Thyroid gland (tissue), 4 donors: ENCODE data around the gene KLHL12. TPM values are rescaled to one million over a fixed set of nuclear protein-coding genes. Genes with fewer than 3 reads are reported as not detected.

Source experiments
- DNase-seq, 2 donors: peaks; one replicate each; pipeline ENCODE4 v3.0.0-alpha.2; 2019
- H3K27ac ChIP-seq, 3 donors: fragments of 200-600 bp; sonication (generic); 1 replicate in 2 of 3; 2 replicates in 1 of 3; pipeline ENCODE4 v1.5.1; 2016 to 2019; ENCODE audit warnings: mild to moderate bottlenecking in 1 of 3, moderate library complexity in 1 of 3
- H3K27me3 ChIP-seq: fragments of 200-600 bp; sonication (generic); one replicate; pipeline ENCODE4 v1.5.1; 2019
- H3K36me3 ChIP-seq, 2 donors: fragments of 200-600 bp; sonication (generic); one replicate each; pipeline ENCODE4 v1.5.1; 2016 to 2019
- H3K4me1 ChIP-seq, 2 donors: fragments of 200-600 bp; sonication (generic); one replicate each; pipeline ENCODE4 v1.5.1; 2017 to 2019
- H3K4me3 ChIP-seq, 3 donors: fragments of 200-600 bp; sonication (generic); replicated peaks in 1 of 3; 1 replicate in 2 of 3; 2 replicates in 1 of 3; pipeline ENCODE4 v1.5.1; 2016; ENCODE audit warnings: mild to moderate bottlenecking in 1 of 3
- H3K9me3 ChIP-seq: fragments of 200-600 bp; sonication (generic); one replicate; pipeline ENCODE4 v1.5.1; 2017
- CTCF ChIP-seq, 6 experiments: fragments of 200-600 bp in 3 of 6; fragments of 450-650 bp in 3 of 6; sonication (generic) in 3 of 6; IDR thresholded peaks; one replicate each; pipeline ENCODE4 v1.5.1; 2016 to 2019; ENCODE audit warnings: antibody characterized with exemption in 6 of 6, mild to moderate bottlenecking in 2 of 6, inconsistent platforms in 1 of 6, moderate library complexity in 1 of 6
- POLR2A ChIP-seq, 2 donors: fragments of 450-650 bp; IDR thresholded peaks; one replicate each; pipeline ENCODE4 v1.6.1; 2017; ENCODE audit warnings: antibody characterized with exemption in 2 of 2, mild to moderate bottlenecking in 2 of 2, moderate library complexity in 1 of 2
- WGBS, 2 donors: methylation state at CpG; one replicate each; pipeline ENCODE4 v1.1.5; 2017; 5-methylcytosine and 5-hydroxymethylcytosine counted together
- intact Hi-C: fragments of 100-400 bp; cut with DNase I; formaldehyde crosslinking; loops from one replicate; pipeline ENCODE4 v1.15.1; 2023
- total RNA-seq, 4 donors: library from RNA; depleted of rRNA; stranded (reverse); fragments of >200 nt; gene quantifications; one replicate each; pipeline ENCODE4 v1.2.3, GENCODE V29; 2016

Gene KLHL12
- total RNA-seq, 4 donors from 2014 or later: 25.1 to 34.0 (median 29.1) TPM

- Histone ChIP-seq H3K27me3 (no peaks in the 10 kb centered on the region), H3K27ac (peak overlapping the region; percentile 54 to 92 (median 84)), H3K36me3 (peaks cover 14% of the 10 kb centered on the region in 2 donors), H3K4me1 (peaks cover 7 to 12% of the 10 kb centered on the region in 2 donors), H3K9me3 (no peaks in the 10 kb centered on the region), H3K4me3 (peak overlapping the region; percentile 17 to 96 (median 77))
- intact Hi-C loops: loop anchor here (10.0 kb wide), 1 partner anchor 67 kb away; the partner anchor contains the start of gene ADIPOR1
- no peak for DNase-seq
- no peak for TF ChIP-seq CTCF (IDR thresholded peaks at IDR 0.05)
- TF ChIP-seq POLR2A (IDR thresholded peaks at IDR 0.05): no peak
- 2 to 4% methylated on average over 10 of the region's 10 CpGs for WGBS, 2 donors
Measured at GRCh38 chr1:202888221-202888530, 38.9 kb downstream of the KLHL12 start.

- DNase-seq: no peak
- Histone ChIP-seq H3K9me3 (no peaks in the 10 kb centered on the region), H3K4me3 (no peak overlapping the region), H3K27me3 (no peaks in the 10 kb centered on the region), H3K4me1 (no peaks in the 10 kb centered on the region), H3K27ac (no peak overlapping the region), H3K36me3 (peaks cover 9 to 11% of the 10 kb centered on the region in 2 donors)
- intact Hi-C loops: loop anchor here (10.0 kb wide), 1 partner anchor 74 kb away; the partner anchor contains the start of gene ADIPOR1
- TF ChIP-seq CTCF (IDR thresholded peaks at IDR 0.05) (no peak), POLR2A (IDR thresholded peaks at IDR 0.05) (no peak)
- WGBS, 2 donors: 94 to 98% methylated on average over 10 of the region's 10 CpGs
Measured at GRCh38 chr1:202880961-202881460, 46.0 kb downstream of the KLHL12 start.

- H3K27me3 ChIP-seq: no peaks in the 10 kb centered on the region
- H3K27ac ChIP-seq: no peak overlapping the region
- DNase-seq: no peak
- intact Hi-C loops: loop anchor here (10.0 kb wide), 1 partner anchor 75 kb away; the partner anchor contains the start of gene ADIPOR1
- peaks cover 9 to 11% of the 10 kb centered on the region in 2 donors for H3K36me3 ChIP-seq
- no peaks in the 10 kb centered on the region for H3K9me3 ChIP-seq
- H3K4me3 ChIP-seq: no peak overlapping the region
- H3K4me1 ChIP-seq: no peaks in the 10 kb centered on the region
- no peak for TF ChIP-seq POLR2A (IDR thresholded peaks at IDR 0.05)
- no peak for TF ChIP-seq CTCF (IDR thresholded peaks at IDR 0.05)
Measured at GRCh38 chr1:202880062-202880461, 47.0 kb downstream of the KLHL12 start.

- intact Hi-C loops: no loop called here
- 91 to 93% methylated on average over 1 of the region's 1 CpG for WGBS, 2 donors
- Histone ChIP-seq H3K27me3 (no peaks in the 10 kb centered on the region), H3K9me3 (no peaks in the 10 kb centered on the region), H3K4me3 (no peak overlapping the region), H3K4me1 (no peaks in the 10 kb centered on the region), H3K36me3 (peaks cover 9 to 11% of the 10 kb centered on the region in 2 donors), H3K27ac (no peak overlapping the region)
- no peak for DNase-seq
- TF ChIP-seq CTCF (IDR thresholded peaks at IDR 0.05): no peak
- TF ChIP-seq POLR2A (IDR thresholded peaks at IDR 0.05): no peak
Measured at GRCh38 chr1:202879128-202879527, 47.9 kb downstream of the KLHL12 start.

GRCh38 chr1:202873026-202873425 is 54.0 kb downstream of the KLHL12 start:
- WGBS, 2 donors: 81 to 94% methylated on average over 4 of the region's 4 CpGs
- no peak overlapping the region for H3K27ac ChIP-seq
- no peak for TF ChIP-seq POLR2A (IDR thresholded peaks at IDR 0.05)
- no peak for TF ChIP-seq CTCF (IDR thresholded peaks at IDR 0.05)
- DNase-seq: no peak
- no peak overlapping the region for H3K4me3 ChIP-seq
- intact Hi-C loops: no loop called here
- no peaks in the 10 kb centered on the region for H3K36me3 ChIP-seq
- no peaks in the 10 kb centered on the region for H3K4me1 ChIP-seq
- no peaks in the 10 kb centered on the region for H3K27me3 ChIP-seq
- no peaks in the 10 kb centered on the region for H3K9me3 ChIP-seq
